Right lobe of liver (tissue), 4 donors: ENCODE measurements around the gene NLRP5.

Source experiments
- POLR2A ChIP-seq: fragments of 450-650 bp; IDR thresholded peaks from one replicate; pipeline ENCODE4 v1.6.1; 2017; ENCODE audit warnings: antibody characterized with exemption, mild to moderate bottlenecking
- TF ChIP-seq, protein P1 (sequence below), 4 donors: fragments of 200-600 bp in 3 of 4; fragments of 450-650 bp in 1 of 4; IDR thresholded peaks; one replicate each; pipeline versions ENCODE4 v1.5.1 to v1.8.0; 2016 to 2022; ENCODE audit warnings: antibody characterized with exemption in 4 of 4, mild to moderate bottlenecking in 2 of 4
- donor health status: DM: no; HTN: no; CAD: no.
- donor health status: DM: no; HTN: no; CAD: no.
- donor health status: DM: no; HTN: yes; CAD: no.

- TF ChIP-seq POLR2A: no peak
- TF ChIP-seq, protein P1, sequence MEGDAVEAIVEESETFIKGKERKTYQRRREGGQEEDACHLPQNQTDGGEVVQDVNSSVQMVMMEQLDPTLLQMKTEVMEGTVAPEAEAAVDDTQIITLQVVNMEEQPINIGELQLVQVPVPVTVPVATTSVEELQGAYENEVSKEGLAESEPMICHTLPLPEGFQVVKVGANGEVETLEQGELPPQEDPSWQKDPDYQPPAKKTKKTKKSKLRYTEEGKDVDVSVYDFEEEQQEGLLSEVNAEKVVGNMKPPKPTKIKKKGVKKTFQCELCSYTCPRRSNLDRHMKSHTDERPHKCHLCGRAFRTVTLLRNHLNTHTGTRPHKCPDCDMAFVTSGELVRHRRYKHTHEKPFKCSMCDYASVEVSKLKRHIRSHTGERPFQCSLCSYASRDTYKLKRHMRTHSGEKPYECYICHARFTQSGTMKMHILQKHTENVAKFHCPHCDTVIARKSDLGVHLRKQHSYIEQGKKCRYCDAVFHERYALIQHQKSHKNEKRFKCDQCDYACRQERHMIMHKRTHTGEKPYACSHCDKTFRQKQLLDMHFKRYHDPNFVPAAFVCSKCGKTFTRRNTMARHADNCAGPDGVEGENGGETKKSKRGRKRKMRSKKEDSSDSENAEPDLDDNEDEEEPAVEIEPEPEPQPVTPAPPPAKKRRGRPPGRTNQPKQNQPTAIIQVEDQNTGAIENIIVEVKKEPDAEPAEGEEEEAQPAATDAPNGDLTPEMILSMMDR (IDR thresholded peaks at IDR 0.05): no peak
Observed at GRCh38 chr19:55956431-55956830, 30.1 kb upstream of the NLRP5 start.
